CD4-positive, alpha-beta T cell treated with Interleukin-2 at 100 ng/mL for 4 hours (primary cell): ENCODE results near the gene GPRC6A.

Experiments used
- DNase-seq: peaks from one replicate; pipeline ENCODE4 v3.0.0-alpha.2; 2020; ENCODE audit warnings: low spot score

GPRC6A gene

DNA sequence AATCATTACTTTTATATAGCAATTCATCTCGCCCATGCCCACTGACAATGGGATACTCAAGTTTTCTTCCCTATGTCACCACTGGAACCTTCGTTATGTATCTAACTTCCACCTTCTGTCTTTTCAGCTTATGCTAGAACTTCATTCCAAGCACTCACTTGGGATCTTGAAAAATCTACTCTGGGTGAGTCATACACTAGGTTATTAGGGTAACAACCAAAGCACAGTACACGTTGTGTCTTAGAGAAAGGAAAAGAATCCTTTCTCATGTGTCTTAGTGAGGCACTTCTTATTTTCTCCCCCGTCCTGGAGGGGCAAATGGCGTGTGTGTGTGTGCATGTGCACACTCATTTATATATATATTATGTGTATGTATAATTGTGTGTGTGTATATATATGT lies 45.0 kb downstream of the GPRC6A start:
- no peak for DNase-seq

DNA sequence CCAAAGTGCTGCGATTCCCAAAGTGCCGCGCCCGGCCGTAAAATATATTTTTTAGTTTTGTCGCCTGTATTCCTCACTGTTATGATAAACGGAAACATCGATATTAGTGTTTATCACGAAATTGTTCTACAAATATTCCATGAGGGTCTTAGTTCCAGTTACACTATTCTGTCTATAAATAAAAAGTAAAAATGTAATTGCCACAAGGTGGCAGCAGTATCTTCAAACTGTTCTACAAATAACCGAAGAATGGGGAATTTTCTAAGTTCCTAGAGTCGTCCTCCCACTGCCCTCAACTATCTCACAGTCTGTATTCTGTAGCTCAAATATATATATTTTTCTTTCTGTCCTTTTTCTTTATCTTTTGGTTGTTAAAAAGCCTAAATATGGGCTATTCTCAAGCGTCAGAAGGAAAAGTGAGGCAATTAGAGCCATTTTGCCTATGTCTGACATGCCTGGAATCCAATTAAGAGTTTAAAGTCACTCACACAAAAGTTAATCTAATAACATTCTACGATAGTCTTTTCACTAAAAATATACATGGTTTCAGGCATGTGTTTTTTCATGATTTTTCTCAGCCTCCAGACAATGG lies 49.2 kb downstream of the GPRC6A start:
- peak; percentile 6 for DNase-seq

DNA sequence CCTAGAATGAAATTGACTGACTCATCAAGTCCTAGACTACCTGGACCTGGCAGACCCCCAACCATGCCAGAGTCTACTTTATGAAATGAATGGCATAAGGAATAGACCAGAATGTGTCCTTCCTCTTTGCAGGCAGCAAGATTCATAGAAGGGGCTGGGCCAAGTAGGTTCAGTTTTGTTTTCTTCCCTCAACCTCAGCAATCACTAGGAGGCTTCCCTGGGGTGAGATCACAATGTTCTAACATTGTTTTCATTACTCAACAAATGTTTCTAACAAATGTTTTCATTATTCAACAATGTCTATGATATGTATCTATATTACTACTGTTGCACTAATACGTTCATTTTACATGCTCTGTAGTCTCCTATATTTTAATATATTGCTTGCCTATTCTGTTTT lies 55.0 kb downstream of the GPRC6A start:
- no peak for DNase-seq

DNA sequence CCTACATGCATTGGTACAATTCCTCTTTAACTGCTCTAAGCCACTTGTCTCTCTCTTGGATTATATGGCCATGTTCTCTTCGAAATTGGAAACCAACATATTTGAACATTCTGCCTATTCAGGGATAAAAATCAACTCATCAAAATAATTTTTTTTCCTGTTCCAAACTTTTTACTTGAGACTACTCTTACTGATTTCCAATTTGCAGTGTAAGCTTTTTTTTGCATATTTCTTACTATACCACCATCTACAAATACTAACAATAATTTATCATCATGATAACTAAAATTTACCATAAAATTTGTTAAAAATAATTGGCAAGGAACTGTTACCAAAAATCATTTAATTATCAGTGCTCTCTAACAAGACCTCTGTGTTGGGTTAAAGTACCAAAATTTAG lies 56.4 kb downstream of the GPRC6A start:
- no peak for DNase-seq

DNA sequence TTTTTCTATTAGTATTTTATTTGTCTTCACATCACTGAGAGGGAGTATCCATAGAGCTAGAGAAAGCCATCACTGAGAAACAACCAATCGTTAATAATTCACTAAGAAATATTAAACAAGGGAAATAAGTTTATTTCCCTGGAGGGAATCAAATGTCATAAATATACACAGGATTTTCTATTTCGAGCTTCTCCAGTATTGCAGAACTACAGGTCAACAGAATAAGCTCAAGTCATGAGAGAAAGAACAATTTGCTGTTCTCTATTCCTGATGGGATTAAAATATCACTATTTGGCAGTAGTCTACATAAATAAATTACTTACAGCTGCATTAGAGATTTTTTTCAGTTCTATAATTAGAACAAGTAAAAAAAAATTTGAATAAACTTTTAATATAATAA lies 61.2 kb downstream of the GPRC6A start:
- DNase-seq, result no peak

DNA sequence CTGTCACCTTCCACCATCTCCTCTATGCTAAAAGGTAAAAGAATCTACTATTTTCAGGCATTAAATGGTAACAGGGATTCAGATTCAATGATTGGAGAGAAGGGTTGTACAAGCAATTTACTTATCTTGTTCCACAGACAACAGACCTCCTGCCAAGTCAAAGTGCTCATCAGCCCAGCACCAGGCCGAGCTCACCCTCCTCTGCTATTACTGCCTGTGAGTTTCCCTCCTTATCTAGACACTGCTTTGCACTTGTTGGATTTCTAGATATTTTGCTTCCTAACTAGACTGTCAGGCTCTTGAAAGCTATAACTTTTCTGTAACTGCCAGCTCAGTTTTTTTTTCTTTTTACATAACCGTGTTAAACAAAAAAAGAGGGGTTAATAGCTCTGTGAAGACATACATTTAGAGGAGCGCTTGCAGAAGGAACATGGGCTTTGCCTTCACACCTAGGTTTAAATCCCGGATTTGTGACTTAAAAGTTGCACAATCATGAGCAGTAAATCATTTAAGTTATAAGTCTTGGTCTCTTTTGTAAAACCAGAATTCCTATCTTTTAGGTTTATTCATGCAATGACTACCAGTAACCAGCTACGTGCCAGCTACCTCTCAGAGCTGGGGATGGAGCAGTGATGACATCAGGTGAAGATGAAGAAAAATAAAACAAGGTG lies 62.2 kb downstream of the GPRC6A start:
- no peak for DNase-seq

DNA sequence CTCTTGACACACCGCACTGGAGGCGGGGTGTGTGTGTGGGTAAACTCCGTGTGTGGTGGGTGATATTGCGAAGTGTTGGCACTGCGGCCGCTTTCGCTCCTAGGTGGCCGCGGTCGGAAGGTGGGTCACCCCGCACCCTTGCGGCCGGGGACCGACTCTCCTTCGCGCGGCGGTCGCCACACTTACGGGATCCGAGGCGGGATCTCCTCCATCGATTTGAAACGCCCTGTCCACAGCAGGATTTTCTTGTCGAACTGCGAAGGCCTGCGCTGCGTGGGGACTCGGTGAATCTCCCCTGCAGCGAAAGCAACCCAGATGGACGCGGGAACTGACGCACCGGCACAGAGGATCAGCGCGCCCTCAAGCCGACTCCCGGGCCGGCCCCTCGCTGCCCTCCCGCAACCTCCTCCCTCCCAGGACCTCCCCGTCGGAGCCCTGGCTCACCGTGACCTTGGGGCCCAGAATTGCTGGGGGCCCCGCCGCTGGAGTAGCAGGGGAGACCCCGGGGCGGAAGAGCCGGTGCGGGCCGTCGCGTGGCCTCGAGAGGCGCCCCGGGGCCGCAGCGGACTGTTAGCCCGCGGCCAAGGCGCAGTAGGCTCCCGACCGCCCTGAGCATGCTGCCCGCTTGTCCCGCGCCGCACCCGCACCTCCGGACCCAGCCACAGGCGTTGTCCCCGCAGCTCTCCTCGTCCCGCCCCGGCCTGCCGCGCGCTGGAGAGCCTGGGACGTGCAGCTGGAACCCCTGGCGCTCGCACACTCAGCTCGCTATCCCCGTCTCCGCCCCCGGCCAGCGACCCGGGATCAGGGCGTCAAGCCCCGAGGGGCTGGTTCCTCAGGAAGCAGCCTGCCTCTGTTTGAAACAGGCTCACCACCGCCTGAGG lies 63.7 kb downstream of the GPRC6A start, which contains the start of gene FAM162B:
FAM162B (minus strand) TSS at position 759 of the 881 bp plus-strand sequence; CDS start at position 616, 143 bp downstream.
- DNase-seq, result no peak

DNA sequence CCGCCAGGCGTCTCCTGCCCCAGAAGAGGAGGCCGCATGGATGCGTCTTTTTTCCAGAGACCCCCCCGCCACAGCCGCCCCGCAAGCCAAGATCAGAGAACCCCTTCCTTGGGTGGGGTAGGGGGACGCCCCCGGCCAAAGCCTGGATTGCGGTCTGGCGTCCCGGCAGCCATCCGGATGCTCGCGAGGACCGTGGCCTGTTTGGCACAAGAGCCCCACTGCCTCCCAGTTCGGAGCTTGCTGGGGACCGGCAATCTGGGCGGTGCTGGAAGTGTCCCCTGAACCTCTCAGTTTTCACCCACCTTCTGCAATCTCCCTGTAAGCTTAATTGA lies 64.3 kb downstream of the GPRC6A start:
- no peak for DNase-seq

DNA sequence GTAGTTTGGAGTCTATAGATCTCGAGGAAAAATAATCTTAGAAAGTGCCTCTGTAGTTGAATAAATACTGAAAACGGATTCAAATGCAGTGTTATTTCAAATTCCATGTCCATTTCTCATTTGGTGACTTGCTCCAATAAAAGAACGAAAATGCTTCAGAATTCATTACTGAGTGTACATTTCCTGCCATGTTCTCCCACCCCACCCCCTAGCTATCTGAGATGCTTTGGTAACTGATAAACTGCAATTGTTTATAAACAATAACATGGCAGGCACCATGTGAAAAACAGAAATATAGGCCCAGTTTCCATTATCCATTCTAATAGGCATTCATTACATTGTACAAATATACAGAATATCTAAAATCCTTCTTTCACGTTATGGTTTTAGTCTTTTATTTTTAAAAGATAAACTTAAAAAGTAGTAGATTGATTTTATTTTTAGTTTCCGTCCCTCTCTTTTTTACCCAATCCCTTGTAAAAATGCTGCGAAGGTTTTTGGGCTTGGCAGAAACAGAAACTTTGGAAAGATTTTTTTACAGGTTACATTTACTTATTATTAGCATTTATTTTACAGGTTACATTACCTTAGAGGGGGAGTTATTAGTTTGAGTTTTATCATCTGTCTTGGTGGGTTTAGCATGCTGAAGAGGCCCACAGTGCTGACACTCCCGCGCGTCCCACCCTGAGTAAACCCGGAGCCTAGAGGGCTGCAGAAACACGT lies 64.8 kb downstream of the GPRC6A start:
- DNase-seq, result no peak

DNA sequence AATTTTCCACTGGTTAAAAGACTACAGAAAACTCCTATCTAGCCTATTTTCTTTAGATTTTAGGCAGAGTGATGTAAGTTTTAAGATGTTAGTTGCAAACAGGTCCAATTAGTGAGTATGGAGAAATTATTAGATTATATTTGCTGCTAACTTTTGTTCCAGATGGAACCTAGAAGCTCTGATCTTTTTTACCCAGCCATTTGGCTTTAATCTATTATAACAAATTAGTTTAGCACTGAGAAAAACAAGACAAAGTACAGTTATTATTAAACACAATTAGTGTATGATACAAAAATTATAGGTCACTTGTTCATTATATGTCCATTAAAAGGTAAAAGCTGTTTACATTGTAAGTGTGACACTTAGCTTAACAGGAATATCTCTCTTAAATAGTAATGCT lies 65.8 kb downstream of the GPRC6A start:
- DNase-seq, result no peak

DNA sequence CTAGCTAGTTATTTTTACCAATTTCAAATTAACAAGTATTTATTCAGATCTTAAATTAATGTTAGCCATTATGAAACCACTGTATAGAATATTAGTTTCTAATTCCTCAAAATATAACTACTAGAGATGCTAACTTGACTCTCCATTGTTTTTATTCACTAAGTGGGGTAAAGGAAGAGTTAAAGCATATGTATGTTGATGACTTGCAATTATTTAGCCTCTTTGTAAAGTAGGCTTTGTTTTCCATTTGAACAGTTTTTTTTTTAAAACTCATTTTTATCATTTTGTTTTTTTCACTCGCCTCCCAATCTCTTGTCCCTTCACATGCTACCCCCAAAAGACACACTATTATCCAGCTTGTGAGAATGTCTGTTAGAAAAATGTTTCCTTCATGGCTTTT lies 66.6 kb downstream of the GPRC6A start:
- no peak for DNase-seq

DNA sequence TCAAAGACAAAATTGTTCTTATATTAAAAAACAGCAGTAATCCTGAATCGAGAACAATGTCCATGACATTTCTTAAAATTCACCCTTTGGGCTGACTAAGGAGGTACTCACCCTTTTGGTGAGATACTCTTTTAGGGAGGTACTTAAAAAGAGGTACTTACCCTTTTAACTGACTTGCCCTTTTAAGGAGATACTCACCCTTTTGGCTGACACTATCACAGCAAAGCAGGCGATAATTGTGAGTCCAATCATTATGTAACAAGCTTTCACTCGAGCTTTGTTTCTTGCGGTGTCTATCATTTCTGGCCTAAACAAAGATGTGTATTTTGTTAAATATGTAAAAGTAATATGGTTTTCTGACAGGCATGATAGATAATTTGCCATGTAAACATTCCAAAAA lies 67.1 kb downstream of the GPRC6A start:
- no peak for DNase-seq

DNA sequence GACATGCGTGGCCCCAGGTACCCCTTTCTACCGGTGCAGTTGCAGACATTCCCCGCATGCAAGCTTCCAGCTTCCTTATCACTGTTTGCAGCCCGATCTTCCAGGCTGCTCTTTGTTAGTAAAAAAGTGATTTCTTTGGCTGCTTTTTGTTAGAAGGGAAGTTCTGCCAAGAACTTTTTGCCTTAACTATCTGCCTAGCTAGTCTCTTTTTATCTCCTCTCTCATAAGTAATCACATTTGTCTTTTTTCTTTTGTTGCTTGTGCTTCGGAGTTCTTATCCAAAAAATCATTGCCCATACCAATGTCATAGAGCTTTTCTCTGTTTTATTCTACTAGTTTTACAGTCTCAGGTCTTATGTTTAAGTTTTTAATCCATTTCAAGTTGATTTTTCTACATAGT lies 83.7 kb downstream of the GPRC6A start:
- DNase-seq, result no peak
